Liver (tissue), 9 donors: ENCODE data around the gene HDAC8. TPM values are rescaled to one million over a fixed set of nuclear protein-coding genes. Genes with fewer than 3 reads are reported as not detected.

ENCODE experiments used
- DNase-seq: peaks from one replicate; pipeline ENCODE4 v3.0.0-alpha.2; 2017; ENCODE audit warnings: low spot score
- H3K27ac ChIP-seq, 2 donors: one replicate each; pipeline ENCODE4 v1.7.0; 2013; ENCODE audit warnings: inconsistent platforms in 2 of 2, low read length in 2 of 2, control low read depth in 1 of 2, low read depth in 1 of 2, mild to moderate bottlenecking in 1 of 2
- H3K27me3 ChIP-seq, 4 donors: one replicate each; pipeline versions ENCODE4 v1.6.1 to v1.7.0; 2013; ENCODE audit warnings: low read length in 3 of 4, inconsistent platforms in 1 of 4, mild to moderate bottlenecking in 1 of 4, moderate library complexity in 1 of 4; ENCODE audit not compliant: control insufficient read depth in 4 of 4, insufficient read depth in 4 of 4
- H3K36me3 ChIP-seq, 4 donors: one replicate each; pipeline versions ENCODE4 v1.6.1 to v1.7.0; 2013; ENCODE audit warnings: low read length in 3 of 4, mild to moderate bottlenecking in 3 of 4, low read depth in 1 of 4, moderate library complexity in 1 of 4; ENCODE audit not compliant: control insufficient read depth in 4 of 4, insufficient read depth in 3 of 4
- H3K4me1 ChIP-seq, 4 donors: one replicate each; pipeline versions ENCODE4 v1.6.1 to v1.7.0; 2013; ENCODE audit warnings: low read length in 3 of 4, mild to moderate bottlenecking in 3 of 4, moderate library complexity in 1 of 4; ENCODE audit not compliant: control insufficient read depth in 4 of 4, insufficient read depth in 4 of 4
- H3K4me3 ChIP-seq, 3 donors: one replicate each; pipeline versions ENCODE4 v1.6.1 to v1.7.0; 2013; ENCODE audit warnings: low read length in 3 of 3, control low read depth in 1 of 3, low read depth in 1 of 3, mild to moderate bottlenecking in 1 of 3
- H3K9ac ChIP-seq, 2 donors: one replicate each; pipeline ENCODE4 v1.7.0; 2013; ENCODE audit warnings: low read length in 2 of 2, mild to moderate bottlenecking in 2 of 2, moderate library complexity in 2 of 2, control low read depth in 1 of 2, low read depth in 1 of 2
- H3K9me3 ChIP-seq, 4 donors: one replicate each; pipeline versions ENCODE4 v1.6.1 to v1.7.0; 2013; ENCODE audit warnings: low read length in 3 of 4; ENCODE audit not compliant: control insufficient read depth in 4 of 4
- EGR1 ChIP-seq, 2 donors: IDR thresholded peaks; 2 replicates each; pipeline ENCODE4 v1.6.1; 2016 to 2018; ENCODE audit warnings: antibody characterized with exemption in 2 of 2, low read depth in 2 of 2
- FOXA1 ChIP-seq: IDR thresholded peaks from 2 replicates; pipeline ENCODE4 v1.6.1; 2016; ENCODE audit warnings: antibody characterized with exemption
- FOXA2 ChIP-seq: IDR thresholded peaks from 2 replicates; pipeline ENCODE4 v1.6.1; 2016; ENCODE audit warnings: antibody characterized with exemption
- GABPA ChIP-seq, 2 donors: IDR thresholded peaks in 1 of 2; conservative IDR thresholded peaks in 1 of 2; 2 replicates each; pipeline ENCODE4 v1.6.1; 2016; ENCODE audit warnings: antibody characterized with exemption in 2 of 2, mild to moderate bottlenecking in 1 of 2, moderate library complexity in 1 of 2
- HNF4A ChIP-seq, 2 donors: conservative IDR thresholded peaks; 2 replicates each; pipeline ENCODE4 v1.6.1; 2016; ENCODE audit warnings: antibody characterized with exemption in 2 of 2, mild to moderate bottlenecking in 2 of 2
- HNF4G ChIP-seq: IDR thresholded peaks from 2 replicates; pipeline ENCODE4 v1.6.1; 2016; ENCODE audit warnings: antibody characterized with exemption
- JUND ChIP-seq, 2 donors: IDR thresholded peaks; 2 replicates each; pipeline ENCODE4 v1.6.1; 2016; ENCODE audit warnings: antibody characterized with exemption in 2 of 2
- NR2F2 ChIP-seq: IDR thresholded peaks from 2 replicates; pipeline ENCODE4 v1.6.1; 2016; ENCODE audit warnings: antibody characterized with exemption
- RAD21 ChIP-seq, 2 donors: IDR thresholded peaks; 2 replicates each; pipeline ENCODE4 v1.6.1; 2016; ENCODE audit warnings: antibody characterized with exemption in 2 of 2, mild to moderate bottlenecking in 2 of 2
- RXRA ChIP-seq, 2 donors: IDR thresholded peaks; 2 replicates each; pipeline ENCODE4 v1.6.1; 2017 to 2018; ENCODE audit warnings: antibody characterized with exemption in 2 of 2, mild to moderate bottlenecking in 1 of 2
- SP1 ChIP-seq: IDR thresholded peaks from 2 replicates; pipeline ENCODE4 v1.6.1; 2018; ENCODE audit warnings: antibody characterized with exemption, mild to moderate bottlenecking
- TAF1 ChIP-seq: conservative IDR thresholded peaks from 2 replicates; pipeline ENCODE4 v1.6.1; 2016; ENCODE audit warnings: antibody characterized with exemption, mild to moderate bottlenecking
- YY1 ChIP-seq: IDR thresholded peaks from 2 replicates; pipeline ENCODE4 v1.6.1; 2016; ENCODE audit warnings: antibody characterized with exemption, mild to moderate bottlenecking
- WGBS: extraction: QIAGEN DNeasy Blood & Tissue Kit; methylation state at CpG from one replicate; pipeline ENCODE4 v1.1.7; 2013; 5-methylcytosine and 5-hydroxymethylcytosine counted together
- polyA plus RNA-seq, 2 donors: library from polyadenylated mRNA; stranded (reverse) in 1 of 2; unstranded in 1 of 2; fragments of 200-250 nt in 1 of 2; fragments of >200 nt in 1 of 2; fragmentation: Nextera tagmentation in 1 of 2; extraction: Ambion mirVana in 1 of 2; gene quantifications; one replicate each; pipeline versions ENCODE4 v1.2.1 to v1.2.3, GENCODE V29; 2013 to 2015
- total RNA-seq, 2 donors: library from RNA; depleted of rRNA; stranded (reverse); fragments of >200 nt; gene quantifications; one replicate each; pipeline ENCODE4 v1.2.3, GENCODE V29; 2014
- TF ChIP-seq, protein P1 (sequence below): fragments of 150-350 bp; IDR thresholded peaks from 2 replicates; pipeline ENCODE4 v1.5.1; 2017; ENCODE audit warnings: improper control_type of control experiment, low read depth, low read length; ENCODE audit not compliant: missing input control
- TF ChIP-seq, protein P2 (sequence below): IDR thresholded peaks from 2 replicates; pipeline ENCODE4 v1.6.1; 2016; ENCODE audit warnings: antibody characterized with exemption
- TF ChIP-seq, protein P3 (sequence below): IDR thresholded peaks from 2 replicates; pipeline ENCODE4 v1.6.1; 2016; ENCODE audit warnings: antibody characterized with exemption
- TF ChIP-seq, protein P4 (sequence below): IDR thresholded peaks from 2 replicates; pipeline ENCODE4 v1.6.1; 2016; ENCODE audit warnings: antibody characterized with exemption, mild to moderate bottlenecking
- TF ChIP-seq, protein P5 (sequence below): IDR thresholded peaks from 2 replicates; pipeline ENCODE4 v1.6.1; 2016; ENCODE audit warnings: antibody characterized with exemption
- donor health status: healthy.
- donor health status: healthy.
- donor health status: healthy.
- donor health status: healthy.
- donor health status: healthy.

The HDAC8 gene
- total and polyA plus RNA-seq, 4 donors: 11.1 to 30.4 (median 14.0) TPM

DNA sequence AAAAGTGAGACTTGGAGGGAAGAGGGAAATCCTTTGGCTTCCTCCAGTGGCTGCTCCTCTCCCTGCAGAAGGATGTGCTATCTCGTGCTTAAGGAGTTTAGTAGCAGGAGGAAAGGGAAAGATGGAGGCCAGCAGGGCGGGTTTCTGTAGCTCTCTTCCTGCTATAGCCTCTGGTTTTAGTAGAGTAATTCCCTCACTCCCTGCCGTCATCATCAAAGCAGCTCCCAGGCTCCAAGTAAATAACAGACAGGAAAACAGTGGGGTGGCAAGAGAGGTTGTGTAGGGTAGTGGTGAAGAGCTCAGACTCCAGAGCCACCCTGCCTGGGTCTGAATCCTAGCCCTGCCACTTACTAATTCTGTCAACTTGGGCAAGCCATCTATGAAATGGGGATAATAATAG is 185.4 kb downstream of the HDAC8 start:
- no peak overlapping the region for H3K27ac ChIP-seq
- peaks cover 0 to 1% (median 0%) of the 10 kb centered on the region in 4 donors for H3K4me1 ChIP-seq
- DNase-seq: no peak
- no peak overlapping the region for H3K9ac ChIP-seq
- 94% methylated on average over 3 of the region's 3 CpGs for WGBS
- no peaks in the 10 kb centered on the region for H3K36me3 ChIP-seq
- TF ChIP-seq FOXA2: no peak
- TF ChIP-seq TAF1: no peak
- H3K27me3 ChIP-seq: no peaks in the 10 kb centered on the region
- H3K4me3 ChIP-seq: no peak overlapping the region
- no peaks in the 10 kb centered on the region for H3K9me3 ChIP-seq

DNA sequence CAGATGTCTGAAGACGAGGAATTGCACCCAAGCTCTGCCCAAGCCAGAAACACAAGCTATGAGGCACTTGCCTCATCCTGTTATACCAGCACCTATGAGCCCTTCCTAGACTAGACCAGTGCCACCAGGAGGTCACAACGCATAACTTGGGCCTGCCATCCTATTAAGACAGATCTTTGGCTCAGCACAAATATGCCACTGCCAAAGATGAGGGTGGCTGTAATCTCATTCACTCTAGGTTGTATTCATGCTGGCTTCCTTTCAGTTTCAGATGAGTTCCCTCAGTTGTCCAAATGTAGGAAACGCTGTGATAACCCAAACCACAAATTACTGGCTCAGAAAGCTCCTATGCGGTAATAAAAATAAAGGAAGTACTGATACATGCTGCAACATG is 190.4 kb downstream of the HDAC8 start:
- WGBS: 41% methylated on average over 4 of the region's 4 CpGs
- no peak overlapping the region for H3K9ac ChIP-seq
- H3K4me1 ChIP-seq: peaks cover 0 to 2% (median 1%) of the 10 kb centered on the region in 4 donors
- H3K27me3 ChIP-seq: peaks cover 0 to 2% (median 0%) of the 10 kb centered on the region in 4 donors
- no peak overlapping the region for H3K4me3 ChIP-seq
- no peak for DNase-seq
- no peaks in the 10 kb centered on the region for H3K36me3 ChIP-seq
- H3K9me3 ChIP-seq: no peaks in the 10 kb centered on the region
- TF ChIP-seq YY1: no peak
- TF ChIP-seq, protein P1, sequence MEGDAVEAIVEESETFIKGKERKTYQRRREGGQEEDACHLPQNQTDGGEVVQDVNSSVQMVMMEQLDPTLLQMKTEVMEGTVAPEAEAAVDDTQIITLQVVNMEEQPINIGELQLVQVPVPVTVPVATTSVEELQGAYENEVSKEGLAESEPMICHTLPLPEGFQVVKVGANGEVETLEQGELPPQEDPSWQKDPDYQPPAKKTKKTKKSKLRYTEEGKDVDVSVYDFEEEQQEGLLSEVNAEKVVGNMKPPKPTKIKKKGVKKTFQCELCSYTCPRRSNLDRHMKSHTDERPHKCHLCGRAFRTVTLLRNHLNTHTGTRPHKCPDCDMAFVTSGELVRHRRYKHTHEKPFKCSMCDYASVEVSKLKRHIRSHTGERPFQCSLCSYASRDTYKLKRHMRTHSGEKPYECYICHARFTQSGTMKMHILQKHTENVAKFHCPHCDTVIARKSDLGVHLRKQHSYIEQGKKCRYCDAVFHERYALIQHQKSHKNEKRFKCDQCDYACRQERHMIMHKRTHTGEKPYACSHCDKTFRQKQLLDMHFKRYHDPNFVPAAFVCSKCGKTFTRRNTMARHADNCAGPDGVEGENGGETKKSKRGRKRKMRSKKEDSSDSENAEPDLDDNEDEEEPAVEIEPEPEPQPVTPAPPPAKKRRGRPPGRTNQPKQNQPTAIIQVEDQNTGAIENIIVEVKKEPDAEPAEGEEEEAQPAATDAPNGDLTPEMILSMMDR: no peak
- TF ChIP-seq RXRA (IDR thresholded peaks at IDR 0.05): no peak
- no peak for TF ChIP-seq HNF4G
- no peak for TF ChIP-seq TAF1
- TF ChIP-seq, protein P2, sequence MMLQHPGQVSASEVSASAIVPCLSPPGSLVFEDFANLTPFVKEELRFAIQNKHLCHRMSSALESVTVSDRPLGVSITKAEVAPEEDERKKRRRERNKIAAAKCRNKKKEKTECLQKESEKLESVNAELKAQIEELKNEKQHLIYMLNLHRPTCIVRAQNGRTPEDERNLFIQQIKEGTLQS: no peak
- no peak for TF ChIP-seq GABPA (IDR thresholded peaks at IDR 0.05 in 1 of 2, conservative IDR thresholded peaks at IDR 0.05 in 1 of 2)
- TF ChIP-seq, protein P3, sequence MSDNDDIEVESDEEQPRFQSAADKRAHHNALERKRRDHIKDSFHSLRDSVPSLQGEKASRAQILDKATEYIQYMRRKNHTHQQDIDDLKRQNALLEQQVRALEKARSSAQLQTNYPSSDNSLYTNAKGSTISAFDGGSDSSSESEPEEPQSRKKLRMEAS: no peak
- no peak for TF ChIP-seq JUND (IDR thresholded peaks at IDR 0.05)
- no peak for TF ChIP-seq FOXA2
- TF ChIP-seq, protein P4, sequence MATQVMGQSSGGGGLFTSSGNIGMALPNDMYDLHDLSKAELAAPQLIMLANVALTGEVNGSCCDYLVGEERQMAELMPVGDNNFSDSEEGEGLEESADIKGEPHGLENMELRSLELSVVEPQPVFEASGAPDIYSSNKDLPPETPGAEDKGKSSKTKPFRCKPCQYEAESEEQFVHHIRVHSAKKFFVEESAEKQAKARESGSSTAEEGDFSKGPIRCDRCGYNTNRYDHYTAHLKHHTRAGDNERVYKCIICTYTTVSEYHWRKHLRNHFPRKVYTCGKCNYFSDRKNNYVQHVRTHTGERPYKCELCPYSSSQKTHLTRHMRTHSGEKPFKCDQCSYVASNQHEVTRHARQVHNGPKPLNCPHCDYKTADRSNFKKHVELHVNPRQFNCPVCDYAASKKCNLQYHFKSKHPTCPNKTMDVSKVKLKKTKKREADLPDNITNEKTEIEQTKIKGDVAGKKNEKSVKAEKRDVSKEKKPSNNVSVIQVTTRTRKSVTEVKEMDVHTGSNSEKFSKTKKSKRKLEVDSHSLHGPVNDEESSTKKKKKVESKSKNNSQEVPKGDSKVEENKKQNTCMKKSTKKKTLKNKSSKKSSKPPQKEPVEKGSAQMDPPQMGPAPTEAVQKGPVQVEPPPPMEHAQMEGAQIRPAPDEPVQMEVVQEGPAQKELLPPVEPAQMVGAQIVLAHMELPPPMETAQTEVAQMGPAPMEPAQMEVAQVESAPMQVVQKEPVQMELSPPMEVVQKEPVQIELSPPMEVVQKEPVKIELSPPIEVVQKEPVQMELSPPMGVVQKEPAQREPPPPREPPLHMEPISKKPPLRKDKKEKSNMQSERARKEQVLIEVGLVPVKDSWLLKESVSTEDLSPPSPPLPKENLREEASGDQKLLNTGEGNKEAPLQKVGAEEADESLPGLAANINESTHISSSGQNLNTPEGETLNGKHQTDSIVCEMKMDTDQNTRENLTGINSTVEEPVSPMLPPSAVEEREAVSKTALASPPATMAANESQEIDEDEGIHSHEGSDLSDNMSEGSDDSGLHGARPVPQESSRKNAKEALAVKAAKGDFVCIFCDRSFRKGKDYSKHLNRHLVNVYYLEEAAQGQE: no peak
- no peak for TF ChIP-seq RAD21 (IDR thresholded peaks at IDR 0.05)
- no peak for TF ChIP-seq NR2F2
- TF ChIP-seq SP1: no peak
- no peak for TF ChIP-seq FOXA1
- TF ChIP-seq EGR1 (IDR thresholded peaks at IDR 0.05; ENCODE audit: low read depth in 2 of 2): no peak
- TF ChIP-seq, protein P5, sequence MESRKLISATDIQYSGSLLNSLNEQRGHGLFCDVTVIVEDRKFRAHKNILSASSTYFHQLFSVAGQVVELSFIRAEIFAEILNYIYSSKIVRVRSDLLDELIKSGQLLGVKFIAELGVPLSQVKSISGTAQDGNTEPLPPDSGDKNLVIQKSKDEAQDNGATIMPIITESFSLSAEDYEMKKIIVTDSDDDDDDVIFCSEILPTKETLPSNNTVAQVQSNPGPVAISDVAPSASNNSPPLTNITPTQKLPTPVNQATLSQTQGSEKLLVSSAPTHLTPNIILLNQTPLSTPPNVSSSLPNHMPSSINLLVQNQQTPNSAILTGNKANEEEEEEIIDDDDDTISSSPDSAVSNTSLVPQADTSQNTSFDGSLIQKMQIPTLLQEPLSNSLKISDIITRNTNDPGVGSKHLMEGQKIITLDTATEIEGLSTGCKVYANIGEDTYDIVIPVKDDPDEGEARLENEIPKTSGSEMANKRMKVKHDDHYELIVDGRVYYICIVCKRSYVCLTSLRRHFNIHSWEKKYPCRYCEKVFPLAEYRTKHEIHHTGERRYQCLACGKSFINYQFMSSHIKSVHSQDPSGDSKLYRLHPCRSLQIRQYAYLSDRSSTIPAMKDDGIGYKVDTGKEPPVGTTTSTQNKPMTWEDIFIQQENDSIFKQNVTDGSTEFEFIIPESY: no peak
- no peak for TF ChIP-seq HNF4A (conservative IDR thresholded peaks at IDR 0.05)
- no peak overlapping the region for H3K27ac ChIP-seq
